GM23248 (cell line): ENCODE data around the gene NRDC.

Experiments
- EZH2 ChIP-seq: fragments of 200-600 bp; sonication (generic); IDR thresholded peaks from 2 replicates; pipeline ENCODE4 v1.6.1; 2018; ENCODE audit warnings: antibody characterized with exemption, mild to moderate bottlenecking; ENCODE audit not compliant: insufficient read depth, poor library complexity, severe bottlenecking
- EZH2phosphoT487 ChIP-seq: fragments of 200-600 bp; sonication (generic); IDR thresholded peaks from 2 replicates; pipeline ENCODE4 v1.6.1; 2018; ENCODE audit warnings: antibody characterized with exemption, moderate library complexity, mild to moderate bottlenecking, low read depth; ENCODE audit not compliant: insufficient read depth

- TF ChIP-seq EZH2 (no peak), EZH2phosphoT487 (no peak)
Observed at GRCh38 chr1:51843948-51844347, 34.6 kb downstream of the NRDC start.
